Endothelial cell of umbilical vein (primary cell): ENCODE data around the gene CDC42SE2. TPM values are rescaled to one million over a fixed set of nuclear protein-coding genes. Genes with fewer than 3 reads are reported as not detected.

ENCODE experiments used
- BruUV-seq: library from RNA; stranded (reverse); fragments of 400-500 nt; replicated peaks from 2 replicates; lab custom pipeline; 2021; lab: Mats Ljungman, UMichigan
- CTCF ChIA-PET: fragments of 300-600, 350-600 bp; sonication (Branson Sonifier 250); formaldehyde crosslinking; loops from one replicate; lab custom pipeline; 2021; ENCODE audit warnings: antibody characterized with exemption, inconsistent platforms; lab: Charles Lee
- POLR2A ChIA-PET: fragments of 300-600, 350-600 bp; sonication (Branson Sonifier 250); formaldehyde crosslinking; loops from one replicate; lab custom pipeline; 2021; ENCODE audit warnings: antibody characterized with exemption, inconsistent platforms; lab: Charles Lee
- DNase-seq: peaks from one replicate; pipeline ENCODE4 v3.0.0-alpha.2; 2011; ENCODE audit warnings: low read depth, low spot score
- FAIRE-seq: peaks from 2 replicates; lab custom pipeline; 2011; peaks lifted over from hg19 to GRCh38; lab: Jason Lieb, UNC
- H2AFZ ChIP-seq: 2 replicates; pipeline ENCODE4 v1.6.0; 2012; ENCODE audit warnings: low read depth, low read length, control low read depth, inconsistent platforms
- H3K27ac ChIP-seq: 2 replicates; pipeline ENCODE4 v1.5.1; 2011; ENCODE audit warnings: low read depth, mild to moderate bottlenecking, control low read depth, low read length, moderate library complexity; ENCODE audit not compliant: insufficient read depth
- H3K27me3 ChIP-seq, 2 experiments: 2 replicates each; pipeline versions ENCODE4 v1.6.0 to v1.6.1; 2011; ENCODE audit warnings: low read length in 2 of 2, mixed read lengths in 1 of 2; ENCODE audit not compliant: control insufficient read depth in 2 of 2, insufficient read depth in 2 of 2
- H3K36me3 ChIP-seq, 2 experiments: 2 replicates in 1 of 2; 3 replicates in 1 of 2; pipeline ENCODE4 v1.5.1; 2011; ENCODE audit warnings: low read length in 2 of 2, mild to moderate bottlenecking in 1 of 2, moderate library complexity in 1 of 2; ENCODE audit not compliant: control insufficient read depth in 2 of 2, insufficient read depth in 2 of 2; ENCODE audit errors: extremely low read depth in 1 of 2
- H3K4me1 ChIP-seq: 3 replicates; pipeline ENCODE4 v1.5.1; 2011; ENCODE audit warnings: mild to moderate bottlenecking, low read length; ENCODE audit not compliant: control insufficient read depth, insufficient read depth; ENCODE audit errors: extremely low read depth
- H3K4me2 ChIP-seq: 2 replicates; pipeline ENCODE4 v1.6.1; 2011; ENCODE audit warnings: low read length, control low read depth, mixed read lengths; ENCODE audit not compliant: insufficient read depth
- H3K4me3 ChIP-seq, 3 experiments: fragments of 200-600 bp in 1 of 3; sonication (generic), shearing (Covaris generic) in 1 of 3; replicated peaks in 1 of 3; 2 replicates each; pipeline ENCODE4 v1.5.1; 2011 to 2016; ENCODE audit warnings: control low read depth in 3 of 3, low read length in 3 of 3, mild to moderate bottlenecking in 2 of 3, inconsistent platforms in 1 of 3, low read depth in 1 of 3, moderate library complexity in 1 of 3; ENCODE audit not compliant: insufficient read depth in 1 of 3
- H3K79me2 ChIP-seq: 2 replicates; pipeline ENCODE4 v1.6.0; 2012; ENCODE audit warnings: low read length, inconsistent platforms; ENCODE audit not compliant: control insufficient read depth, insufficient read depth
- H3K9ac ChIP-seq: replicated peaks from 2 replicates; pipeline ENCODE3; 2011; ENCODE audit warnings: low read length, control low read depth; ENCODE audit not compliant: insufficient read depth; ENCODE audit errors: extremely low read depth
- H3K9me1 ChIP-seq: replicated peaks from 3 replicates; pipeline ENCODE4 v1.6.0; 2011; ENCODE audit warnings: mild to moderate bottlenecking, low read length; ENCODE audit not compliant: control insufficient read depth, insufficient read depth; ENCODE audit errors: extremely low read depth
- H3K9me3 ChIP-seq: replicated peaks from 2 replicates; pipeline ENCODE4 v1.5.1; 2012; ENCODE audit warnings: low read length, inconsistent platforms; ENCODE audit not compliant: control insufficient read depth, insufficient read depth
- H4K20me1 ChIP-seq: replicated peaks from 2 replicates; pipeline ENCODE3; 2011; ENCODE audit warnings: mild to moderate bottlenecking, low read length; ENCODE audit not compliant: control insufficient read depth, insufficient read depth; ENCODE audit errors: extremely low read depth
- FOS ChIP-seq: IDR thresholded peaks from 2 replicates; pipeline ENCODE4 v1.6.1; 2011; ENCODE audit warnings: mild to moderate bottlenecking, low read length, moderate library complexity, borderline replicate concordance; ENCODE audit not compliant: insufficient read depth
- GATA2 ChIP-seq: IDR thresholded peaks from 2 replicates; pipeline ENCODE4 v1.7.0; 2011; ENCODE audit warnings: low read depth, mild to moderate bottlenecking, moderate library complexity, mixed read lengths, low read length; ENCODE audit not compliant: insufficient read length, insufficient read depth
- JUN ChIP-seq: IDR thresholded peaks from 2 replicates; pipeline ENCODE4 v1.6.1; 2011; ENCODE audit warnings: borderline replicate concordance, low read depth; ENCODE audit not compliant: insufficient read length, insufficient read depth
- MYC ChIP-seq: IDR thresholded peaks from one replicate; pipeline ENCODE4 v1.6.1; 2011; ENCODE audit warnings: mild to moderate bottlenecking, low read depth, low read length
- POLR2A ChIP-seq: IDR thresholded peaks from 2 replicates; pipeline ENCODE4 v1.6.1; 2012; ENCODE audit warnings: low read depth, mild to moderate bottlenecking, control low read depth, low read length
- POLR2AphosphoS5 ChIP-seq: IDR thresholded peaks from 2 replicates; pipeline ENCODE4 v1.6.1; 2012; ENCODE audit warnings: low read depth, mild to moderate bottlenecking, control low read depth, low read length, moderate library complexity; ENCODE audit not compliant: insufficient read depth
- dilution Hi-C: fragments of 300-500 bp; cut with MboI; formaldehyde crosslinking; loops from one replicate; pipeline ENCODE4 v1.15.0; 2019; ENCODE audit warnings: low sequenced_read_pairs; ENCODE audit not compliant: extremely low pct_ligation_motif_present
- intact Hi-C: fragments of 100-400 bp; cut with micrococcal nuclease; formaldehyde crosslinking; loops from one replicate; pipeline ENCODE4 v1.10.0; 2022
- polyA plus RNA-seq, 4 experiments: library from polyadenylated mRNA; depleted of rRNA in 3 of 4; stranded (reverse) in 3 of 4; unstranded in 1 of 4; fragments of >200 nt; gene quantifications; 2 replicates each; pipeline versions ENCODE4 v1.2.1 to v1.2.3, GENCODE V29; 2011 to 2012; ENCODE audit warnings: missing spikeins in 1 of 4
- total RNA-seq: library from RNA; stranded (reverse); gene quantifications from 2 replicates; pipeline ENCODE4 v1.2.3, GENCODE V29; 2021
- TF ChIP-seq, protein P1 (sequence below): IDR thresholded peaks from 2 replicates; pipeline ENCODE4 v1.6.1; 2011; ENCODE audit not compliant: insufficient read depth, insufficient read length
- TF ChIP-seq, protein P2 (sequence below), 2 donors: IDR thresholded peaks; 1 replicate in 1 of 2; 2 replicates in 1 of 2; pipeline ENCODE4 v1.5.1; 2011; ENCODE audit warnings: low read length in 2 of 2, mild to moderate bottlenecking in 2 of 2, moderate library complexity in 2 of 2, control low read depth in 1 of 2, inconsistent platforms in 1 of 2, low read depth in 1 of 2; ENCODE audit not compliant: insufficient read depth in 1 of 2; ENCODE audit errors: extremely low read depth in 1 of 2

The CDC42SE2 gene
- total and polyA plus RNA-seq, 2 donors (not counting 3 experiments of a cell fraction or from before 2014, with no cell fraction given): 14.7 to 21.9 TPM

GRCh38 chr5:131324303-131324702 is 60.5 kb downstream of the CDC42SE2 start:
- no peaks in the 10 kb centered on the region for H3K9me1 ChIP-seq
- no peak for TF ChIP-seq JUN
- TF ChIP-seq GATA2: no peak
- TF ChIP-seq POLR2AphosphoS5: no peak
- no peak for TF ChIP-seq POLR2A
- TF ChIP-seq, protein P1, sequence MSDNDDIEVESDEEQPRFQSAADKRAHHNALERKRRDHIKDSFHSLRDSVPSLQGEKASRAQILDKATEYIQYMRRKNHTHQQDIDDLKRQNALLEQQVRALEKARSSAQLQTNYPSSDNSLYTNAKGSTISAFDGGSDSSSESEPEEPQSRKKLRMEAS: no peak
- TF ChIP-seq, protein P2, sequence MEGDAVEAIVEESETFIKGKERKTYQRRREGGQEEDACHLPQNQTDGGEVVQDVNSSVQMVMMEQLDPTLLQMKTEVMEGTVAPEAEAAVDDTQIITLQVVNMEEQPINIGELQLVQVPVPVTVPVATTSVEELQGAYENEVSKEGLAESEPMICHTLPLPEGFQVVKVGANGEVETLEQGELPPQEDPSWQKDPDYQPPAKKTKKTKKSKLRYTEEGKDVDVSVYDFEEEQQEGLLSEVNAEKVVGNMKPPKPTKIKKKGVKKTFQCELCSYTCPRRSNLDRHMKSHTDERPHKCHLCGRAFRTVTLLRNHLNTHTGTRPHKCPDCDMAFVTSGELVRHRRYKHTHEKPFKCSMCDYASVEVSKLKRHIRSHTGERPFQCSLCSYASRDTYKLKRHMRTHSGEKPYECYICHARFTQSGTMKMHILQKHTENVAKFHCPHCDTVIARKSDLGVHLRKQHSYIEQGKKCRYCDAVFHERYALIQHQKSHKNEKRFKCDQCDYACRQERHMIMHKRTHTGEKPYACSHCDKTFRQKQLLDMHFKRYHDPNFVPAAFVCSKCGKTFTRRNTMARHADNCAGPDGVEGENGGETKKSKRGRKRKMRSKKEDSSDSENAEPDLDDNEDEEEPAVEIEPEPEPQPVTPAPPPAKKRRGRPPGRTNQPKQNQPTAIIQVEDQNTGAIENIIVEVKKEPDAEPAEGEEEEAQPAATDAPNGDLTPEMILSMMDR (IDR thresholded peaks at IDR 0.05; ENCODE audit: extremely low read depth in 1 of 2, insufficient read depth in 1 of 2, low read depth in 1 of 2, low read length in 2 of 2): no peak
- TF ChIP-seq MYC: no peak
- TF ChIP-seq FOS: no peak
- no TSS peak for BruUV-seq
- ChIA-PET CTCF (interaction anchor here (1.5 kb wide), 1 partner anchor 54 kb away, joined by 4 read pairs; no protein-coding TSS in a partner anchor), POLR2A (no interaction called here)
- peaks cover 6% of the 10 kb centered on the region for H3K4me1 ChIP-seq
- no peak overlapping the region for H3K9ac ChIP-seq
- dilution Hi-C loops (no loop called here), intact Hi-C loops (loop anchor here (5.0 kb wide), 1 partner anchor 137 kb away; no protein-coding TSS in a partner anchor)
- H3K4me2 ChIP-seq: no peak overlapping the region
- no peaks in the 10 kb centered on the region for H3K27me3 ChIP-seq
- no peaks in the 10 kb centered on the region for H3K9me3 ChIP-seq
- FAIRE-seq (no peak), DNase-seq (no peak)
- peaks cover 19% of the 10 kb centered on the region for H3K79me2 ChIP-seq
- H3K36me3 ChIP-seq: no peaks in the 10 kb centered on the region
- no peak overlapping the region for H3K4me3 ChIP-seq
- no peak overlapping the region for H3K27ac ChIP-seq
- no peak overlapping the region for H2AFZ ChIP-seq
- H4K20me1 ChIP-seq: no peaks in the 10 kb centered on the region
